HEK293 (cell line): Measurements from ENCODE around the gene CTSE.
"Not testable (repeated sequence)": the region's sequence is repeated elsewhere in the genome, so short reads cannot be mapped to it uniquely, and the experiment has no call there.

Experiments used
- CTCF ChIA-PET: fragments of 350-600 bp; formaldehyde crosslinking; extraction: SDS; loops from one replicate; lab custom pipeline; 2021; ENCODE audit warnings: antibody characterized with exemption; lab: Yijun Ruan, JAX
- POLR2A ChIA-PET: fragments of 300-600 bp; formaldehyde crosslinking; extraction: SDS; loops from one replicate; lab custom pipeline; 2020; ENCODE audit warnings: antibody characterized with exemption, inconsistent platforms; lab: Yijun Ruan, JAX
- H3K27ac ChIP-seq: fragments of 200-500 bp; sonication (Bioruptor generic); 2 replicates; pipeline ENCODE4 v1.5.1; 2014; ENCODE audit warnings: low read depth, low read length, control low read depth, inconsistent platforms; ENCODE audit errors: extremely low read depth
- H3K36me3 ChIP-seq, 2 experiments: fragments of 200-500 bp in 1 of 2; sonication (Bioruptor generic) in 1 of 2; 1 replicate in 1 of 2; 2 replicates in 1 of 2; pipeline ENCODE4 v1.5.1; 2014 to 2017; ENCODE audit warnings: inconsistent platforms in 2 of 2, low read length in 2 of 2; ENCODE audit not compliant: control insufficient read depth in 2 of 2, insufficient read depth in 1 of 2
- H3K4me1 ChIP-seq: fragments of 200-500 bp; sonication (Bioruptor generic); 2 replicates; pipeline ENCODE4 v1.5.1; 2014; ENCODE audit warnings: mild to moderate bottlenecking, low read length, inconsistent platforms; ENCODE audit not compliant: control insufficient read depth, insufficient read depth
- H3K4me3 ChIP-seq: 2 replicates; pipeline ENCODE4 v1.5.1; 2011; ENCODE audit warnings: low read depth, mild to moderate bottlenecking, control low read depth, low read length, moderate library complexity
- H3K9me3 ChIP-seq: fragments of 200-500 bp; sonication (Bioruptor generic); 2 replicates; pipeline ENCODE4 v1.5.1; 2014; ENCODE audit warnings: low read depth, low read length, inconsistent platforms; ENCODE audit not compliant: control insufficient read depth, insufficient read depth
- CTCF ChIP-seq: fragments of 450-650 bp; formaldehyde crosslinking; IDR thresholded peaks from 2 replicates; pipeline ENCODE4 v1.5.1; 2016; ENCODE audit warnings: missing biosample characterization, missing genetic modification characterization
- EGR2 ChIP-seq: fragments of 450-650 bp; formaldehyde crosslinking; IDR thresholded peaks from 2 replicates; pipeline ENCODE4 v1.5.1; 2016; ENCODE audit warnings: low read depth, missing biosample characterization, missing genetic modification characterization
- ZBTB17 ChIP-seq: fragments of 450-650 bp; formaldehyde crosslinking; IDR thresholded peaks from 2 replicates; pipeline ENCODE4 v1.5.1; 2016; ENCODE audit warnings: missing biosample characterization, missing genetic modification characterization
- ZFHX2 ChIP-seq: fragments of 450-650 bp; formaldehyde crosslinking; conservative IDR thresholded peaks from 2 replicates; pipeline ENCODE4 v1.5.1; 2016; ENCODE audit warnings: missing biosample characterization, missing genetic modification characterization
- ZNF112 ChIP-seq: fragments of 450-650 bp; formaldehyde crosslinking; IDR thresholded peaks from 2 replicates; pipeline ENCODE4 v1.5.0; 2017; ENCODE audit warnings: missing biosample characterization, missing genetic modification characterization
- ZNF571 ChIP-seq: fragments of 450-650 bp; formaldehyde crosslinking; IDR thresholded peaks from 2 replicates; pipeline ENCODE4 v1.5.0; 2017; ENCODE audit warnings: missing biosample characterization, missing genetic modification characterization
- ZNF600 ChIP-seq: fragments of 450-650 bp; formaldehyde crosslinking; IDR thresholded peaks from 2 replicates; pipeline ENCODE4 v1.5.1; 2016; ENCODE audit warnings: missing biosample characterization, missing genetic modification characterization
- TF ChIP-seq, protein P1 (sequence below): fragments of 450-650 bp; formaldehyde crosslinking; IDR thresholded peaks from 2 replicates; pipeline ENCODE4 v1.5.1; 2017; ENCODE audit warnings: missing biosample characterization, missing genetic modification characterization
- TF ChIP-seq, protein P2 (sequence below): fragments of 450-650 bp; formaldehyde crosslinking; IDR thresholded peaks from 2 replicates; pipeline ENCODE4 v1.5.1; 2016; ENCODE audit warnings: missing biosample characterization, missing genetic modification characterization, borderline replicate concordance

The CTSE gene

GRCh38 chr1:206002160-206002559 is 21.5 kb downstream of the CTSE start (continued):
- TF ChIP-seq, protein P1, sequence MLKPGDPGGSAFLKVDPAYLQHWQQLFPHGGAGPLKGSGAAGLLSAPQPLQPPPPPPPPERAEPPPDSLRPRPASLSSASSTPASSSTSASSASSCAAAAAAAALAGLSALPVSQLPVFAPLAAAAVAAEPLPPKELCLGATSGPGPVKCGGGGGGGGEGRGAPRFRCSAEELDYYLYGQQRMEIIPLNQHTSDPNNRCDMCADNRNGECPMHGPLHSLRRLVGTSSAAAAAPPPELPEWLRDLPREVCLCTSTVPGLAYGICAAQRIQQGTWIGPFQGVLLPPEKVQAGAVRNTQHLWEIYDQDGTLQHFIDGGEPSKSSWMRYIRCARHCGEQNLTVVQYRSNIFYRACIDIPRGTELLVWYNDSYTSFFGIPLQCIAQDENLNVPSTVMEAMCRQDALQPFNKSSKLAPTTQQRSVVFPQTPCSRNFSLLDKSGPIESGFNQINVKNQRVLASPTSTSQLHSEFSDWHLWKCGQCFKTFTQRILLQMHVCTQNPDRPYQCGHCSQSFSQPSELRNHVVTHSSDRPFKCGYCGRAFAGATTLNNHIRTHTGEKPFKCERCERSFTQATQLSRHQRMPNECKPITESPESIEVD = no peak

- Histone ChIP-seq H3K9me3 (no peaks in the 10 kb centered on the region), H3K4me3 (no peak overlapping the region), H3K4me1 (no peaks in the 10 kb centered on the region), H3K27ac (no peak overlapping the region), H3K36me3 (no peaks in the 10 kb centered on the region)
- CTCF ChIA-PET = interaction anchor here (0.6 to 1.2 kb wide), 3 partner anchors 29 to 107 kb away, joined by 3 to 4 read pairs (median 3); no protein-coding TSS in a partner anchor
- TF ChIP-seq ZFHX2 (tag by site-specific recombination) (peak; percentile 65), ZNF600 (tag by site-specific recombination) (peak; percentile 34; the same call in 1 of the 2 replicates), CTCF (no peak)
- POLR2A ChIA-PET = no interaction called here
These were observed 22.2 kb downstream of the CTSE start for GRCh38 chr1:206001476-206001888.

GRCh38 chr1:206000641-206001339 is 22.9 kb downstream of the CTSE start:
- TF ChIP-seq ZNF112 (tag by site-specific recombination) = peak; percentile 91
- peak; percentile 67 for TF ChIP-seq ZFHX2 (tag by site-specific recombination)
- TF ChIP-seq ZNF571 (tag by site-specific recombination) = no peak
- TF ChIP-seq EGR2 (tag by site-specific recombination) = peak; percentile 39; the same call in 1 of the 2 replicates
- TF ChIP-seq, all 188 proteins: peak for 3
- POLR2A ChIA-PET = no interaction called here
- H3K4me1 ChIP-seq = no peaks in the 10 kb centered on the region
- H3K9me3 ChIP-seq = no peaks in the 10 kb centered on the region
- no peak overlapping the region for H3K27ac ChIP-seq
- H3K4me3 ChIP-seq = no peak overlapping the region
- no peaks in the 10 kb centered on the region for H3K36me3 ChIP-seq
- CTCF ChIA-PET = interaction anchor here (0.6 to 1.2 kb wide), 3 partner anchors 30 to 108 kb away, joined by 3 to 4 read pairs (median 3); no protein-coding TSS in a partner anchor

- TF ChIP-seq ZBTB17 = no peak
- TF ChIP-seq, protein P2, sequence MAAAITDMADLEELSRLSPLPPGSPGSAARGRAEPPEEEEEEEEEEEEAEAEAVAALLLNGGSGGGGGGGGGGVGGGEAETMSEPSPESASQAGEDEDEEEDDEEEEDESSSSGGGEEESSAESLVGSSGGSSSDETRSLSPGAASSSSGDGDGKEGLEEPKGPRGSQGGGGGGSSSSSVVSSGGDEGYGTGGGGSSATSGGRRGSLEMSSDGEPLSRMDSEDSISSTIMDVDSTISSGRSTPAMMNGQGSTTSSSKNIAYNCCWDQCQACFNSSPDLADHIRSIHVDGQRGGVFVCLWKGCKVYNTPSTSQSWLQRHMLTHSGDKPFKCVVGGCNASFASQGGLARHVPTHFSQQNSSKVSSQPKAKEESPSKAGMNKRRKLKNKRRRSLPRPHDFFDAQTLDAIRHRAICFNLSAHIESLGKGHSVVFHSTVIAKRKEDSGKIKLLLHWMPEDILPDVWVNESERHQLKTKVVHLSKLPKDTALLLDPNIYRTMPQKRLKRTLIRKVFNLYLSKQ (tag by site-specific recombination) = no peak
- TF ChIP-seq, all 188 proteins: peak for 0
- POLR2A ChIA-PET = no interaction called here
These were observed 25.0 kb downstream of the CTSE start for GRCh38 chr1:205998457-205999241.

DNA sequence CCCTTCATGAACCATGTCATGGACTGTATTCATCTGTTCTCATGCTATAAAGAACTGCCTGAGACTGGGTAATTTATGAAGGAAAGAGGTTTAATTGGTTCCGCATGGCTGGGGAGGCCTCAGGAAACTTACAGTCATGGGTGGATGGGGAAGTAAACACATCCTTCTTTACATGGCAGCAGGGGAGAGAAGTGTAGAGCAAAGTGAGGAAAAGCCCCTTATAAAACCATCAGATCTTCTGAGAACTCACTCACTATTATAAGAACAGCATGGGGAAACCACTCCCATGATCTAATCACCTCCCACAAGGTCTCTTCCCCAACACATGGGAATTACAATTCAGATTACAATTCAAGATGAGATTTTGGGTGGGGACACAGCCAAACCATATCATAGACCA is 27.1 kb downstream of the CTSE start:
- H3K27ac ChIP-seq, POLR2A ChIA-PET, H3K9me3 ChIP-seq, H3K4me1 ChIP-seq, H3K4me3 ChIP-seq, H3K36me3 ChIP-seq: not testable (repeated sequence)
- CTCF ChIA-PET = interaction anchor here (0.6 to 1.0 kb wide), 3 partner anchors 15 to 556 kb away, joined by 3 to 4 read pairs (median 3); no protein-coding TSS in a partner anchor

More at GRCh38 chr1:205998457-205999241, 25.0 kb downstream of the CTSE start:
- Histone ChIP-seq H3K27ac (no peak overlapping the region), H3K4me1 (no peaks in the 10 kb centered on the region), H3K9me3 (no peaks in the 10 kb centered on the region), H3K36me3 (no peaks in the 10 kb centered on the region), H3K4me3 (no peak overlapping the region)
- CTCF ChIA-PET = interaction anchor here (0.9 to 1.8 kb wide), 7 partner anchors 9 to 207 kb away, joined by 3 to 6 read pairs (median 3); no protein-coding TSS in a partner anchor
